ENCODE measurements around the gene AQP11. TPM values are rescaled to one million over a fixed set of nuclear protein-coding genes. Genes with fewer than 3 reads are reported as not detected.
"Not testable (repeated sequence)": the region's sequence is repeated elsewhere in the genome, so short reads cannot be mapped to it uniquely, and the experiment has no call there.

Gene AQP11
- total RNA-seq, 2 donors from 2014 or later, result 6.9 to 16.6 TPM

- H3K36me3 ChIP-seq, result no peaks in the 10 kb centered on the region
- intact Hi-C loops (cut with DNase I), result no loop called here
- TF ChIP-seq CTCF (IDR thresholded peaks at IDR 0.05), result no peak
These were observed 22.2 kb downstream of the AQP11 start for GRCh38 chr11:77611921-77612320.

GRCh38 chr11:77617892-77618291 lies 28.1 kb downstream of the AQP11 start:
- no peak overlapping the region for H3K27ac ChIP-seq
- H3K4me1 ChIP-seq (replicated peaks), result no peaks in the 10 kb centered on the region
- H3K27me3 ChIP-seq (replicated peaks; ENCODE audit: insufficient read depth), result no peaks in the 10 kb centered on the region
- DNase-seq (ENCODE audit: low spot score), result no peak
- no peak overlapping the region for H3K4me3 ChIP-seq
- no peaks in the 10 kb centered on the region for H3K9me3 ChIP-seq
- WGBS, result 66% methylated on average over 3 of the region's 3 CpGs
- no peak for TF ChIP-seq CTCF (IDR thresholded peaks at IDR 0.05)
- intact Hi-C loops (cut with DNase I), result loop anchor here (5.0 kb wide), 1 partner anchor 491 kb away; the partner anchor contains the start of gene MYO7A
- H3K36me3 ChIP-seq, result no peaks in the 10 kb centered on the region

More at GRCh38 chr11:77611921-77612320, 22.2 kb downstream of the AQP11 start:
- H3K4me3 ChIP-seq, result no peak overlapping the region
- no peaks in the 10 kb centered on the region for H3K27me3 ChIP-seq (replicated peaks; ENCODE audit: insufficient read depth)
- H3K27ac ChIP-seq, result no peak overlapping the region
- no peak for DNase-seq (ENCODE audit: low spot score)
- no peaks in the 10 kb centered on the region for H3K9me3 ChIP-seq
- no peaks in the 10 kb centered on the region for H3K4me1 ChIP-seq (replicated peaks)

- no peaks in the 10 kb centered on the region for H3K36me3 ChIP-seq
These were observed 29.9 kb downstream of the AQP11 start for GRCh38 chr11:77619576-77620198.

GRCh38 chr11:77630157-77630710 lies 40.5 kb downstream of the AQP11 start:
- Histone ChIP-seq H3K4me1 (replicated peaks) (no peaks in the 10 kb centered on the region), H3K36me3 (no peaks in the 10 kb centered on the region), H3K27me3 (replicated peaks; ENCODE audit: insufficient read depth) (no peaks in the 10 kb centered on the region), H3K4me3 (no peak overlapping the region), H3K27ac (no peak overlapping the region), H3K9me3 (no peaks in the 10 kb centered on the region)
- no peak for DNase-seq (ENCODE audit: low spot score)
- TF ChIP-seq POLR2A (IDR thresholded peaks at IDR 0.05), result no peak
- TF ChIP-seq CTCF (IDR thresholded peaks at IDR 0.05), result no peak
- no peak for TF ChIP-seq POLR2AphosphoS5 (IDR thresholded peaks at IDR 0.05)
- WGBS, result 64% methylated on average over 4 of the region's 4 CpGs
- intact Hi-C loops (cut with DNase I), result no loop called here

More at GRCh38 chr11:77619576-77620198, 29.9 kb downstream of the AQP11 start:
- Histone ChIP-seq H3K9me3 (no peaks in the 10 kb centered on the region), H3K4me1 (replicated peaks) (no peaks in the 10 kb centered on the region), H3K27me3 (replicated peaks; ENCODE audit: insufficient read depth) (no peaks in the 10 kb centered on the region), H3K27ac (no peak overlapping the region), H3K4me3 (no peak overlapping the region)
- peak; percentile 49 to 74 (median 68) for TF ChIP-seq CTCF (IDR thresholded peaks at IDR 0.05)
- TF ChIP-seq POLR2AphosphoS5 (IDR thresholded peaks at IDR 0.05), result peak; percentile 9
- no peak for TF ChIP-seq POLR2A (IDR thresholded peaks at IDR 0.05)
- WGBS, result 80% methylated on average over 3 of the region's 3 CpGs
- intact Hi-C loops (cut with DNase I), result loop anchor here (5.0 kb wide), 1 partner anchor 492 kb away; the partner anchor contains the start of gene MYO7A
- DNase-seq (ENCODE audit: low spot score), result peak; percentile 49

- H3K9me3 ChIP-seq; H3K27ac ChIP-seq; H3K27me3 ChIP-seq (replicated peaks; ENCODE audit: insufficient read depth); H3K36me3 ChIP-seq; H3K4me3 ChIP-seq; DNase-seq (ENCODE audit: low spot score); intact Hi-C loops (cut with DNase I); H3K4me1 ChIP-seq (replicated peaks): not testable (repeated sequence)
- 83% methylated on average over 5 of the region's 5 CpGs for WGBS
These were observed 44.2 kb downstream of the AQP11 start for GRCh38 chr11:77633926-77634325.
